Dendritic cell treated with granulocyte-macrophage colony-stimulating factor and Interleukin-4, amounts not matched to agents 40 ng/mL and 50 ng/mL, for 4 days (primary cell): Measurements from ENCODE around the gene PTPRN2.
"Not testable (repeated sequence)": the region's sequence is repeated elsewhere in the genome, so short reads cannot be mapped to it uniquely, and the experiment has no call there.

Experiments used
- H3K27ac Mint-ChIP-seq: one replicate; pipeline ENCODE4 v1.8.0; 2022; ENCODE audit warnings: mild to moderate bottlenecking, mixed read lengths
- H3K27me3 Mint-ChIP-seq: one replicate; pipeline ENCODE4 v1.8.0; 2022; ENCODE audit warnings: mild to moderate bottlenecking, mixed read lengths
- H3K36me3 Mint-ChIP-seq: one replicate; pipeline ENCODE4 v1.8.0; 2022; ENCODE audit warnings: low read depth, mixed read lengths
- H3K4me1 Mint-ChIP-seq: one replicate; pipeline ENCODE4 v1.8.0; 2022; ENCODE audit warnings: low read depth, mixed read lengths
- H3K4me3 Mint-ChIP-seq: one replicate; pipeline ENCODE4 v1.8.0; 2022; ENCODE audit warnings: mild to moderate bottlenecking, moderate library complexity, mixed read lengths
- H3K9me3 Mint-ChIP-seq: one replicate; pipeline ENCODE4 v1.8.0; 2022; ENCODE audit warnings: mixed read lengths
- intact Hi-C: fragments of 100-400 bp; cut with micrococcal nuclease; formaldehyde crosslinking; loops from one replicate; pipeline ENCODE4 v1.15.0; 2022

Gene PTPRN2

DNA sequence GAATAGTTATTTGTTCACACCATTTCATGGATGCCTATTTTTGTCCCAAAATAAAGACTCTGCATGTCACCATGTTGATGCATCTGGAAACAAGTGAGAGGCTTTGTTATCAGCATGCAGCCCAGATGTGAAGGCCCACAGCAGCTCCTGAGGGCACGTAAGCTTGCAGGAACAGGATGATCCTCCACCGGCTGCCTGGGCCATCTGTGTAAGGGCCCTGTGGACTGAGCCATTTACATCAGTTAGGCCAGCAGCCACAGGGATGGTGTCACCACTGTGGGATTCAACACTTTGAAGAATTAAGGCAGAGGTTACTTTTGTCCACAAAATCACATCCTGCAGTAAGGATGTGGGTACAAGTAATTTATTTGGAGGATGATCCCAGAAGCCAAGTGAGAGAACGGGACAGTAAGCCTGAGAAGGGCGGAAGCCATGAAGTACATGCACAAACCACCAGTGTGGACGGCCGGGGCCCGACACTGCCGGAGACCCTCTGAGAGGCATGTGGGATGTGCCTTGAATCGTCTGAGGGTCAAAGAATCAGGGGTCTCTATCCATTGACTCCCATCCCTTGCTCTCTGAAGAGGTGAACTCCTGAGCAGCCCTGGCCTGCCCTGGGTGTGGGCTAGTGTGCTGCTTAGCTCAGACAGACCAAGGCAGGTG lies 641.1 kb downstream of the PTPRN2 start:
- Mint-ChIP-seq H3K4me1 (no peaks in the 10 kb centered on the region), H3K9me3 (peaks cover 50% of the 10 kb centered on the region), H3K27ac (no peak overlapping the region), H3K27me3 (no peaks in the 10 kb centered on the region), H3K4me3 (no peak overlapping the region), H3K36me3 (no peaks in the 10 kb centered on the region)
- intact Hi-C loops, result no loop called here

DNA sequence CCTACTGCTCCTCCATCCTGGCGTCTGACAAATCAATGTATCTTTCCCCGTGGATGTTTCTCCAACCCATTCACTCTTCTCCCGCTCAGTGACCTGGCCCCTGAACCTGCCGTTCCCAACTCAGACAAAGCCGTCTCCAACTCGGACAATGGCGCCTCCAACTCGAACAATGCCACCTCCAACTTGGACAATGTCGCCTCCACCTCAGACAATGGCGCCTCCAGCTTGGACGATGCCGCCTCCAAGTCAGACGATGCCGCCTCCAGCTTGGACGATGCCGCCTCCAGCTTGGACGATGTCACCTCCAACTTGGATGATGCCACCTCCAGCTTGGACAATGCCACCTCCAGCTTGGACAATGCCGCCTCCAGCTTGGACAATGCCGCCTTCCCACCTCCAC lies 642.2 kb downstream of the PTPRN2 start:
- intact Hi-C loops, result no loop called here
- Mint-ChIP-seq H3K27ac (no peak overlapping the region), H3K4me3 (no peak overlapping the region), H3K36me3 (no peaks in the 10 kb centered on the region), H3K9me3 (peaks cover 62% of the 10 kb centered on the region), H3K27me3 (no peaks in the 10 kb centered on the region), H3K4me1 (no peaks in the 10 kb centered on the region)

DNA sequence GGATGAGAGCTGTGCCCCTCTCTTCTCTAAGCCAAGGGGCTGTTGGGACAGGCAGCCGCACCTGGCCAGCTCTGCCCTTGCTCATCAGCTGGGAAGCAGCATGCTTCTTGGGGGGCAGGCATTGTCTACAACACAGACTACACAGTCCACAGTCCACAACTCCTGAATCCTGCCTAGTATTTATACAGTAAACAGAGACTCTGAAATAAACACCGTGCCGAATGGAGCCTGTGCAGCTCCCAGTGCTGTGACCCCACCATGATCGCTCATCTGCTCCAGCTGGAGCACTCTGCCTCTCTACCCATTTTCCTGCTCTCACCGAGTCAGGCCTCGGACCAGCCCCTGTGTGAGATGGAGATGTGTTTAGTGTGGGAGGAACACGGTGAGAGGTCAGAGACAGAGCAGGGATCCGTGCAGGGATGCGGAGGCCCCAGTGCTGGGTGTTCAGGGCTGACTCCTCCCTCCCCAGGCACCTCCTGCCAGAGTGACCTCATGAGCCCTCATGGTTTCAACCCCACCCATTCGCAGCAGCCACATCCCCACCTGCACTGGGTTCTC lies 642.8 kb downstream of the PTPRN2 start:
- no peaks in the 10 kb centered on the region for H3K36me3 Mint-ChIP-seq
- H3K27me3 Mint-ChIP-seq, result no peaks in the 10 kb centered on the region
- H3K27ac Mint-ChIP-seq, result no peak overlapping the region
- no peaks in the 10 kb centered on the region for H3K4me1 Mint-ChIP-seq
- peaks cover 67% of the 10 kb centered on the region for H3K9me3 Mint-ChIP-seq
- intact Hi-C loops, result no loop called here
- H3K4me3 Mint-ChIP-seq, result no peak overlapping the region

DNA sequence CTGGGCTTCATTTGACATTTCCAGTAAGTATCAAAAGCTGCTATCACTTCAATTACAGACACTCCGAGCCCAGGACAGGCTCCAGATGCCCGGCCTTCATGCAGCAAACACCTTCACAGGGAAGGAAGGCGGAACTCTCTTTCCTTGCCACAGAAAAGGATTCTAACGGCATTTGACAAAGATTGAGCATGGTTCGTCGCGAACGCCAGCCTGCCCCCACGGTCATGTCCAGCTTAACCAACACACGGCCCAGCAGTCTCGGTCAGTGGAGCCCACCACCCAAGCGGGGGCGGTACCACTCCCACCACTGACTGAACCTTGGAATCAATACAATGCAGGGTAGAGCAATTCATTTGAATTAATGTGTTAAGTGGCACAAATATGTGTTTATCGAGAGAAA lies 643.6 kb downstream of the PTPRN2 start:
- Mint-ChIP-seq H3K9me3 (peaks cover 72% of the 10 kb centered on the region), H3K4me1 (no peaks in the 10 kb centered on the region), H3K27me3 (no peaks in the 10 kb centered on the region), H3K4me3 (no peak overlapping the region), H3K36me3 (no peaks in the 10 kb centered on the region), H3K27ac (no peak overlapping the region)
- intact Hi-C loops, result no loop called here

DNA sequence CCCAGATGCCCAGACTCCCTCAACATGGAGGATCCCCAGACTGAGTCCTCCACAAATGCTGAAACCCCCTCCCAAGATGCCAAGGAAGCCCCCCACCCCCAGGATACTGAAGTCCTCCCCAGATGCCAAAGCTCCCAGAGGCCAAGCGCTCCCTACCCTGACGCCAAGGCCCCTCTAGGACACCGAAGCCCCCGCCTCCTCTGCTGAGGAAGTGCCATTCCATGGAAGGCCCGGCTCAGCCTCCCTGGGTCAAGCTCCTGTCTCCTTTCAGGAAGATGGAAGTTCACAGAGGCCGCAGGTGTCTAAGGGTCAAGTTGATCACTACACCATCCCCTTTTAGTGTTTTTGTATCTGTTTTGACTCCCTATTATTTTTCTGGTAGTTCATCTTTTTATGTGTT lies 644.1 kb downstream of the PTPRN2 start:
- intact Hi-C loops, result no loop called here
- Mint-ChIP-seq H3K4me3 (no peak overlapping the region), H3K9me3 (peaks cover 72% of the 10 kb centered on the region), H3K36me3 (no peaks in the 10 kb centered on the region), H3K27me3 (no peaks in the 10 kb centered on the region), H3K27ac (no peak overlapping the region), H3K4me1 (no peaks in the 10 kb centered on the region)

DNA sequence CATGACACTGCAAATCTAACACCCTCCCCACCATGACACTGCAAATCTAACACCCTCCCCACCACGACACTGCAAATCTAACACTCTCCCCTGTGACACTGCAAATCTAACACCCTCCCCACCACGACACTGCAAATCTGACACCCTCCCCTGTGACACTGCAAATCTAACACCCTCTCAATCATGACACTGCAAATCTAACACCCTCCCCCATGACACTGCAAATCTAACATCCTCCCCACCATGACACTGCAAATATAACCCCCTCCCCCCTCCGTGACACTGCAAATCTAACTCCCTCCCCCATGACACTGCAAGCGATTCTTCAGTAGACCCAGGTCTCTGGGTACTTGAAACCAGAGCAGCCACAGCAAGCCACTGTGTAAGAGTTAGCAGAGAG lies 646.4 kb downstream of the PTPRN2 start:
- Mint-ChIP-seq H3K4me1 (no peaks in the 10 kb centered on the region), H3K4me3 (no peak overlapping the region), H3K27ac (no peak overlapping the region), H3K36me3 (no peaks in the 10 kb centered on the region), H3K9me3 (peaks cover 69% of the 10 kb centered on the region), H3K27me3 (no peaks in the 10 kb centered on the region)
- intact Hi-C loops, result no loop called here

DNA sequence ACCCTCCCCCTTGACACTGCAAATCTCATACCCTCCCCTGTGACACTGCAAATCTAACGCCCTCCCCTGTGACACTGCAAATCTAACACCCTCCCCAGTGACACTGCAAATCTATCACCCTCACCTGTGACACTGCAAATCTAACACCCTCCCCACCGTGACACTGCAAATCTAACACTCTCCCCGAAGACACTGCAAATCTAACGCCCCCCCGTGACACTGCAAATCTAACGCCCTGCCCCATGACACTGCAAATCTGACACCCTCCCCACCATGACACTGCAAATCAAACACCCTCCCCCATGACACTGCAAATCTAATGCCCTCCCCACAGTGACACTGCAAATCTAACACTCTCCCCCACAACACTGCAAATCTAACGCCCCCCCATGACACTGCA lies 647.1 kb downstream of the PTPRN2 start:
- Mint-ChIP-seq H3K4me1 (no peaks in the 10 kb centered on the region), H3K27me3 (no peaks in the 10 kb centered on the region), H3K4me3 (no peak overlapping the region), H3K36me3 (no peaks in the 10 kb centered on the region), H3K9me3 (peaks cover 69% of the 10 kb centered on the region), H3K27ac (no peak overlapping the region)
- intact Hi-C loops, result no loop called here

DNA sequence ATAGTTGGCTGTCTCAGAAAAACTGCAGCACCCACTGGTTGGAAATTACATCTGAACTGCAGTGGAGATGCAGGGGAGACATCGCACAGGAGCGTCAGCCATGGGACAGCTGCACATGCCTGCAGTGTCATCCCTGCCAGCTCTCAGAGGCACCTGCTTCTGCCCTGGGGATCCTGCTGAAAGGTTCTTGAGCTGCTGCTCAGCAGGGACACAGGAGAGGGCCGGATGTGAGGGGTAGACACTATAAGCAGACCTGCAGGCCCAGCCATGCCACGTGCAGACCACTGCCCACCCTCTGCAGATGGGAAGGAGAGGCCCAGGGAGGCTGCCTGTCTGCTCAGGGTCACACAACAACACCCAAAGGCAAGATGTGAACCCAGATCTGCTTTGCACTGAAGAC lies 649.4 kb downstream of the PTPRN2 start:
- H3K36me3 Mint-ChIP-seq, result no peaks in the 10 kb centered on the region
- peaks cover 74% of the 10 kb centered on the region for H3K9me3 Mint-ChIP-seq
- H3K27ac Mint-ChIP-seq, result no peak overlapping the region
- no peaks in the 10 kb centered on the region for H3K4me1 Mint-ChIP-seq
- H3K4me3 Mint-ChIP-seq, result no peak overlapping the region
- intact Hi-C loops, result no loop called here
- no peaks in the 10 kb centered on the region for H3K27me3 Mint-ChIP-seq

DNA sequence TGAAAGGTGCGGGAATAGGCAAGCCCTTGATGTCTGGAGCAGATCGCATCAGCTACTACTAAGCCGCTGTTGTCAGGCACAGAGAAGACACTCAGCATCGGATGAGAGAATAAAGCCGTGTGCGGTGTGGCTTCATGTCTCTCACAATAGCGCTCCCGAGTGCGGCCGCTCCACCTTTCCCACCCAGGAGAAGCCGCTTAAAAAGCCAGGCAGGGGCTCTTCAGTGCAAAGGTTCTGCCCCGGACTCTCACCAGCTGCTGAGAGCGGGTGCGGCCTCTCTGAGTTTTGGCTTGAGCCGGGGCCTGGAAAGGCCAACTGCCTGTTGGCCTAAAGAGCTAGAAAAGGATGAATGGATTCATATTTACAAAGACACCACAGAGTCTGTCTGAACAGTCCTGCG lies 650.2 kb downstream of the PTPRN2 start:
- intact Hi-C loops, result no loop called here
- no peak overlapping the region for H3K27ac Mint-ChIP-seq
- no peak overlapping the region for H3K4me3 Mint-ChIP-seq
- peaks cover 74% of the 10 kb centered on the region for H3K9me3 Mint-ChIP-seq
- H3K36me3 Mint-ChIP-seq, result no peaks in the 10 kb centered on the region
- no peaks in the 10 kb centered on the region for H3K4me1 Mint-ChIP-seq
- no peaks in the 10 kb centered on the region for H3K27me3 Mint-ChIP-seq

DNA sequence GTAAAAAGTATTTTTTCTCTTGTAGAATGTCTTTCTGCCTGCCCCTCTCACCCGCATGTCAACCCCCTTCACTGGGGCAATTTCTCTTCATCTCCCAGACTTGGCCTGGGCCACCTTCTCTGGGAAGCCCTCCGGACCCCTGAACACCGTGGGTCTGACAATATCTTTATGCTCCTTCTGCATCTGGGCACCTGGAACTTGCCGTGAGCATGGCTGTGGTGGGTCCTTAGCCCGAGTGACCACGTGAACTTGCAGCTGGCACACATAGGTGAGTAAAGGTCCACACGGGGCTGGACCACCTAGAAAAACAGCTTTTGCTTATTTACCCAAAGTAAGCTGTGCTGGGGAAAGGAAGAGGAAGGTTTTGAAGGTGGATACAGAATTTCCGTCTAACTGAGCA lies 650.6 kb downstream of the PTPRN2 start:
- H3K27me3 Mint-ChIP-seq, result no peaks in the 10 kb centered on the region
- no peaks in the 10 kb centered on the region for H3K4me1 Mint-ChIP-seq
- no peaks in the 10 kb centered on the region for H3K36me3 Mint-ChIP-seq
- H3K4me3 Mint-ChIP-seq, result no peak overlapping the region
- intact Hi-C loops, result no loop called here
- no peak overlapping the region for H3K27ac Mint-ChIP-seq
- peaks cover 74% of the 10 kb centered on the region for H3K9me3 Mint-ChIP-seq

DNA sequence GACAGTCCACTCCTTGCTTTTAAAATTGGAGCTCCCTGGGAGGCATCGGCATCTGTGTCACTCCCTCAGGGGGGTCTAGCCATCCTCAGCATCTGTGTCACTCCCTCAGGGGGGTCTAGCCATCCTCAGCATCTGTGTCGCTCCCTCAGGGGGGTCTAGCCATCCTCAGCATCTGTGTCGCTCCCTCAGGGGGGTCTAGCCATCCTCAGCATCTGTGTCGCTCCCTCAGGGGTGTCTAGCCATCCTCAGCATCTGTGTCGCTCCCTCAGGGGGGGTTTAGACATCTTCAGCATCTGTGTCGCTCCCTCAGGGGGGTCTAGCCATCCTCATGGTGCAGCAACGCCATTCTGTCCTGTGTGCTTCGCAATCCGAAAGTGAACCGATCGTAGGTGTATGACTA lies 651.9 kb downstream of the PTPRN2 start:
- H3K27ac Mint-ChIP-seq, H3K27me3 Mint-ChIP-seq, H3K4me1 Mint-ChIP-seq, H3K36me3 Mint-ChIP-seq, H3K4me3 Mint-ChIP-seq, intact Hi-C loops: not testable (repeated sequence)
- H3K9me3 Mint-ChIP-seq, result peaks cover 74% of the 10 kb centered on the region

DNA sequence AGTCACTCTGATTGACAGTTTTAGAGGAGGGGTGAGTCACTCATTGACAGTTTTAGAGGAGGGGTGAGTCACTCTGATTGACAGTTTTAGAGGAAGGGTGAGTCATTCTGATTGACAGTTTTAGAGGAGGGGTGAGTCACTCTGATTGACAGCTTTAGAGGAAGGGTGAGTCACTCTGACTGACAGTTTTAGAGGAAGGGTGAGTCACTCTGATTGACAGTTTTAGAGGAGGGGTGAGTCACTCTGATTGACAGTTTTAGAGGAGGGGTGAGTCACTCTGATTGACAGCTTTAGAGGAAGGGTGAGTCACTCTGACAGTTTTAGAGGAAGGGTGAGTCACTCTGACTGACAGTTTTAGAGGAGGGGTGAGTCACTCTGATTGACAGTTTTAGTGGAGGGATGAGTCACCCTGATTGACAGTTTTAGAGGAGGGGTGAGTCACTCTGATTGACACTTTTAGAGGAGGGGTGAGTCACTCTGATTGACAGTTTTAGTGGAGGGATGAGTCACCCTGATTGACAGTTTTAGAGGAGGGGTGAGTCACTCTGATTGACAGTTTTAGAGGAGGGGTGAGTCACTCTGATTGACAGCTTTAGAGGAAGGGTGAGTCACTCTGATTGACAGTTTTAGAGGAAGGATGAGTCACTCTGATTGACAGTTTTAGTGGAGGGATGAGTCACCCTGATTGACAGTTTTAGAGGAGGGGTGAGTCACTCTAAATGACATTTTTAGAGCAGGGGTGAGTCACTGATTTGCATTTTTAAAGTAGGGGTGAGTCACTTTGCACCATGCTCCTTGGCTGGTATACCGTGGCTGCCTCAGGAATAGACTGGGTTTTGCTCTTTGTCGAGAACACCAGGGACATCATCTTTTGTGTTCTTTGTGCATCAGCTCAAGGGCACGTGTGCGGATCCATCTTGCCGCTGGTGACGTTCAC lies 654.1 kb downstream of the PTPRN2 start:
- H3K4me1 Mint-ChIP-seq, H3K36me3 Mint-ChIP-seq, H3K27me3 Mint-ChIP-seq, H3K27ac Mint-ChIP-seq, H3K4me3 Mint-ChIP-seq, intact Hi-C loops: not testable (repeated sequence)
- H3K9me3 Mint-ChIP-seq, result peaks cover 60% of the 10 kb centered on the region

DNA sequence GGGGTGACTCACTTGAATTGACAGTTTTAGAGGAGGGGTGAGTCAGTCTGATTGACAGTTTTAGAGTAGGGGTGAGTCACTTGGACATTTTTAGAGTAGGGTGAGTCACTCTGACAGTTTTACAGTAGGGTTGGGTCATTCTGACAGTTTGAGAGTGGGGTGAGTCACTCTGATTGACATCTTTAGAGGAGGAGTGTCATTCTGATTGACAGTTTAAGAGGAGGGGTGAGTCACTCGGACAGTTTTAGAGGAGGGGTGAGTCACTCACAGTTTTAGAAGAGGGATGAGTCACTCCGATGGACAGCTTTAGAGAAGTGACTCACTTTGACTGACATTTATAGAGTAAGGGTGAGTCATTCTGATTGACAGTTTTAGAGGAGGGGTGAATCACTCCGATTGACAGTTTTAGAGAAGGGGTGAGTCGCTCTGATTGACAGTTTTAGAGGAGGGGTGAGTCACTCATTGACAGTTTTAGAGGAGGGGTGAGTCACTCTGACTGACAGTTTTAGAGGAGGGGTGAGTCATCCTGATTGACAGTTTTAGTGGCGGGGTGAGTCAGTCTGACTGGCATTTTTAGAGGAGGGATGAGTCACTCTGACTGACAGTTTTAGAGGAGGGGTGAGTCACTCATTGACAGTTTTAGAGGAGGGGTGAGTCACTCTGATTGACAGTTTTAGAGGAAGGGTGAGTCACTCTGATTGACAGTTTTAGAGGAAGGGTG lies 655.0 kb downstream of the PTPRN2 start:
- Mint-ChIP-seq H3K9me3 (peaks cover 60% of the 10 kb centered on the region), H3K4me3 (no peak overlapping the region), H3K27me3 (peaks cover 2% of the 10 kb centered on the region), H3K27ac (no peak overlapping the region), H3K4me1 (no peaks in the 10 kb centered on the region), H3K36me3 (no peaks in the 10 kb centered on the region)
- intact Hi-C loops, result no loop called here

DNA sequence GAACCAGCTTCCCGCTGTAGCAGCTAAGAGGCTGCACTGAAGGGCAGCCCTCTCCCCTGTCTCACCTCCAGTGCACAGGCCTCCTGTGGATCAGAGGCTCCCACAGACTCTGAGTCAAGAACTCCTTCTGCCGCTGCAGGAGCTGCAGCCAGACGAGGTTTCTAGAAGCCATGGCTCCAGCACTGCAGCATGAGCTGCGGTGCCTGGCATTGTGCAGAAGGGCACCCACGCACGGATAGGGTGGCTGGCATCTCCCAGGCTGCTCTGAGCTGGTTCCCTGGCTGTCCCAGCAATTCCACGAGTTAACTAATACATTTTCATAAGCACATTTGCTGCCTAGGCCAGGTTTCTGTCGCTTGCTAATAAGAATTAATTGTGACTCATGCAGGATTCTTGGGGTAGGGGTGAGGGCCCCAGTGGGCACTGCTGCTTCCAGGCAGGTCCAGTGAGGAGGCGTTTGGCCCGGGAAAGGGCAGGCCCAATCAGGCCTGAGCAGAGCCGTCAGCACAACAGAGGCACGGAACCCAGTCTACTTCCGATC lies 656.6 kb downstream of the PTPRN2 start:
- intact Hi-C loops, result no loop called here
- Mint-ChIP-seq H3K9me3 (peaks cover 53% of the 10 kb centered on the region), H3K4me3 (no peak overlapping the region), H3K4me1 (no peaks in the 10 kb centered on the region), H3K27me3 (peaks cover 5% of the 10 kb centered on the region), H3K27ac (no peak overlapping the region), H3K36me3 (no peaks in the 10 kb centered on the region)
